ENCODE measurements around the gene KIF16B.
"Not testable (repeated sequence)": the region's sequence is repeated elsewhere in the genome, so short reads cannot be mapped to it uniquely, and the experiment has no call there.

Gene KIF16B

DNA sequence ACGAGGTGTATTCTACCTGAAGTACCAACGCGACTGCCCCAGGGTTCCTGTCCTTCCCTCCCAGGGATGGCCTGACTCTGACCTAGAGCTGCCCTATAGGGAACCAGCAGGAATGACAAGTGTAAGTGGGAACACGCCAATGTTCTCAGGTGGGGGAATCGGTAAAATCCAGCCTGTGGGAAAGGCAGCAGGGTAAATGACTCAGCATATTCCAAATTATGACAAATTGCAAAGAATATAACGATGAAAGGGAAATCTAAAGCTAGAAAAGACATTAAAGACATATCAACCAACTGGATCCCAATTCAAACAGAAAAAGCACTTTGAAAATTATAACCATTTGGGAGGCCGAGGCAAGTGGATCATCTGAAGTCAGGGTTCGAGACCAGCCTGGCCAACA lies 41.8 kb downstream of the KIF16B start:
- DNase-seq (ENCODE audit: low read depth), result no peak
- TF ChIP-seq CTCF (IDR thresholded peaks at IDR 0.05; ENCODE audit: control insufficient read depth, insufficient read depth, low read depth, low read length, missing control alignments), result no peak
- no peak overlapping the region for H3K4me3 ChIP-seq (ENCODE audit: control insufficient read depth, low read depth, low read length)

- no peak overlapping the region for H3K4me3 ChIP-seq (ENCODE audit: control insufficient read depth, low read depth, low read length)
- no peak for DNase-seq (ENCODE audit: low read depth)
- TF ChIP-seq CTCF (IDR thresholded peaks at IDR 0.05; ENCODE audit: control insufficient read depth, insufficient read depth, low read depth, low read length, missing control alignments), result no peak
Measured at GRCh38 chr20:16530201-16530681, 43.0 kb downstream of the KIF16B start.

DNA sequence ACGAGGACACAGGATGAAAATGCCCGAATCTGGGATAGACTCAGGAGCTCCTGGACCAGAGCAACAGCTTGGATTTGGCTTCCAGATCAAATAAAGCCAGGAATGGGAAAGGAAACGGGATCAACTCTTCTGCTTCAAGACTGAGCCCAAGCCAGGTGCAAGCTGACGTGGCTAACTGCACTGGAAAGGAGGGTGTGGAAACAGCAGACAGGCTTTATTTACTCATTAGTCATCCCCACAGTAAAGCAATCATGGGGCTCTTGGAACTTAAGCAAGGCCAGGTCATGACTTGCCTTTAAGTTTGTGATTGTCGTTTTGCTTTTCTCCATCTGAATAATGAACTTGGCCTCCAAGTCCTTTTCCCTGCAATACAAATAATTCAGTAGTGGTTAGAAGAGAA lies 45.2 kb downstream of the KIF16B start:
- peak; percentile 75 for DNase-seq (ENCODE audit: low read depth)
- no peak overlapping the region for H3K4me3 ChIP-seq (ENCODE audit: control insufficient read depth, low read depth, low read length)
- TF ChIP-seq CTCF (IDR thresholded peaks at IDR 0.05; ENCODE audit: control insufficient read depth, insufficient read depth, low read depth, low read length, missing control alignments), result no peak

DNA sequence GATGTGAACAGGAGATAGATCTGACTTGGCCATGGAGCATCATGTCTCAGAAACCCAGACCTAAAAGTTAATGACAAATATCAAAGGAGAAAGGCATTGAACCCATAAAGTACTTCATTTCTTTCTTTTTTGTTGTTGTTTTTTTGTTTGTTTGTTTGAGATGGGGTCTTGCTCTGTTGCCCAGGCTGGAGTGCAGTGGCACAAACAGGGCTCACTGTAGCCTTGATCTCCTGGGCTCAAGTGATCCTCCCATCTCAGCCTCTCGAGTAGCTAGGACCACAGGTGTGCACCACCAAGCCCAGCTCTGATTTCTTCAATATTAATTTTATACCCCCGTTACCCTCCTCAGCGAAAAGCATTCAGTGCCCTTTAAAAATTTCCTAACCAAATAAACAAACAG lies 45.8 kb downstream of the KIF16B start:
- TF ChIP-seq CTCF (IDR thresholded peaks at IDR 0.05; ENCODE audit: control insufficient read depth, insufficient read depth, low read depth, low read length, missing control alignments), result no peak
- no peak overlapping the region for H3K4me3 ChIP-seq (ENCODE audit: control insufficient read depth, low read depth, low read length)
- no peak for DNase-seq (ENCODE audit: low read depth)

GRCh38 chr20:16526433-16527380 lies 46.5 kb downstream of the KIF16B start:
- no peak for DNase-seq (ENCODE audit: low read depth)
- H3K4me3 ChIP-seq (ENCODE audit: control insufficient read depth, low read depth, low read length), result no peak overlapping the region
- no peak for TF ChIP-seq CTCF (IDR thresholded peaks at IDR 0.05; ENCODE audit: control insufficient read depth, insufficient read depth, low read depth, low read length, missing control alignments)

DNA sequence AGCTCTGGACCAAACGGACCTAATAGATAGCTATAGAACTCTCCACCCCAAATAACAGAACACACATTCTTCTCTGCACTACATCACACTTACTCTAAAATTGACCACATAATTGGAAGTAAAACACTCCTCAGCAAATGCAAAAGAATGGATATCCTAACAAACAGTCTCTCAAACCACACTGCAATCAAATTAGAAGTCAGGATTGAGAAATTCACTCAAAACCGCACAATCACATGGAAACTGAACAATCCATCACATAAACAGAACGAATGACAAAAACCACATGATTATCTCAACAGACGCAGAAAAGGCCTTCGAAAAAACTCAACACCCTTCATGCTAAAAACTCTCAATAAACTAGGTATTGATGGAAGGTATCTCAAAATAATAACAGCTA lies 50.6 kb downstream of the KIF16B start:
- not testable (repeated sequence) for H3K4me3 ChIP-seq (ENCODE audit: control insufficient read depth, low read depth, low read length)
- DNase-seq (ENCODE audit: low read depth), result peak; percentile 20

DNA sequence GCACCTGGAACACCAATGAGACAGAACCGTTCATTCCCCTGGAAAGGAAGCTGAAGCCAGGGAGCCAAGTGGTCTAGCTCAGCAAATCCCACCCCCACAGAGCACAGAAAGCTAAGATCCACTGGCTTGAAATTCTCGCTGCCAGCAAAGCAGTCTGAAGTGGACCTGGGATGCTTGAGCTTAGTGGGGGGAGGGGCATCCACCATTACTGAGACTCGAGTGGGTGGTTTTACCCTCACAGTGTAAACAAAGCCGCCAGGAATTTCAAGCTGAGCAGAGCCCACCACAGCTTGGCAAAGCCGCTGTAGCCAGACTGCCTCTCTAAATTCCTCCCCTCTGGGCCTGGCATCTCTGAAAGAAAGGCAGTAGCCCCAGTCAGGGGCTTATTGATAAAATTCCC lies 53.1 kb downstream of the KIF16B start:
- no peak overlapping the region for H3K4me3 ChIP-seq (ENCODE audit: control insufficient read depth, low read depth, low read length)
- DNase-seq (ENCODE audit: low read depth), result no peak
- TF ChIP-seq CTCF (IDR thresholded peaks at IDR 0.05; ENCODE audit: control insufficient read depth, insufficient read depth, low read depth, low read length, missing control alignments), result no peak

DNA sequence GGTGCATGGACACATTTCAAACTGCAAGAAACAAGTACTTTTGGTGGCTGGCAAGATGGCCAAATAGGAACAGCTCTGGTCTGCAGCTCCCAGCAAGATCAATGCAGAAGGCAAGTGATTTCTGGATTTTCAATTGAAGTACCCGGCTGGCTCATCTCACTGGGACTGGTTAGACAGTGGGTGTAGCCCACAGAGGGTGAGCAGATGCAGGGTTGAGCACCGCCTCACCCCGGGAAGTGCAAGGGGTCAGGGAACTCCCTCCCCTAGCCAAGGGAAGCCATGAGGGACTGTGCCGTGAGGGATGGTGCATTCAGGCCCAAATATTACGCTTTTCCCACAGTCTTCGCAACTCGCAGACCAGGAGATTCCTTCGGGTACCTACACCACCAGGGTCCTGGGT lies 53.6 kb downstream of the KIF16B start:
- DNase-seq (ENCODE audit: low read depth); H3K4me3 ChIP-seq (ENCODE audit: control insufficient read depth, low read depth, low read length): not testable (repeated sequence)

Data from AG09309 (cell line).